BJ (cell line): Measurements from ENCODE around the gene VWF. TPM values are rescaled to one million over a fixed set of nuclear protein-coding genes. Genes with fewer than 3 reads are reported as not detected.

Experiments
- CTCF ChIA-PET: fragments of 350-600 bp; formaldehyde crosslinking; extraction: SDS; loops from one replicate; lab custom pipeline; 2021; ENCODE audit warnings: antibody characterized with exemption, inconsistent platforms; lab: Yijun Ruan, JAX
- POLR2A ChIA-PET: fragments of 300-600 bp; sonication (Branson Sonifier 250); formaldehyde crosslinking; extraction: SDS; loops from one replicate; lab custom pipeline; 2021; ENCODE audit warnings: antibody characterized with exemption; lab: Charles Lee
- DNase-seq: peaks from one replicate; pipeline ENCODE4 v3.0.0-alpha.2; 2011; ENCODE audit warnings: low read depth
- H3K27me3 ChIP-seq: 2 replicates; pipeline ENCODE4 v1.6.0; 2011; ENCODE audit warnings: low read length; ENCODE audit not compliant: control insufficient read depth, insufficient read depth
- H3K36me3 ChIP-seq: 2 replicates; pipeline ENCODE4 v1.5.1; 2011; ENCODE audit warnings: low read length; ENCODE audit not compliant: control insufficient read depth, insufficient read depth
- H3K4me3 ChIP-seq: 2 replicates; pipeline ENCODE4 v1.5.1; 2011; ENCODE audit warnings: low read depth, mild to moderate bottlenecking, control low read depth, low read length
- polyA plus RNA-seq: library from polyadenylated mRNA; depleted of rRNA; stranded (reverse); fragments of >200 nt; gene quantifications from 2 replicates; pipeline ENCODE4 v1.2.3, GENCODE V29; 2011
- TF ChIP-seq, protein P1 (sequence below): IDR thresholded peaks from 2 replicates; pipeline ENCODE4 v1.5.1; 2011; ENCODE audit warnings: low read depth, mild to moderate bottlenecking, control low read depth, inconsistent platforms, low read length, moderate library complexity; ENCODE audit not compliant: insufficient read depth

The VWF gene
- polyA plus RNA-seq, 1 experiment = 0.06 TPM

DNA sequence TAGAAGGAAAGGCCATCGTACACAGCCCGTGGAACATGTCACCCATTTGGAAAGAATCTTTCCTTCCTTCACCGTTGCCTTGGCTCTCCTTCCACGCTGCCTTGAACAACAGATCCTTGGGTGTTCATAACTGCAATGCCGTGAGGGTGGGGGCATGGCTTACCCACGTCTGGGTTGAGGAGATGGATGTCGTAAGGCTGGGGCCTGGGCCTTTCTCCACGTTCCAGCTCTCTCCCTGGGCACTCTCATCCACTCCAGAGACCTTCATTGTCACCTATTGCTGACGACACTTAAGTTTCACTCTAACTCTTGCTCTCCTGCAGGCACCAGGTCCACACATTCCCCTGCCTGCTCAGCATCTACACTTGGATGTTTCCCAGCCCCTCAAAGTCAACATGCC is 198.8 kb downstream of the VWF start:
- ChIA-PET CTCF (no interaction called here), POLR2A (no interaction called here)
- no peak for DNase-seq
- TF ChIP-seq, protein P1, sequence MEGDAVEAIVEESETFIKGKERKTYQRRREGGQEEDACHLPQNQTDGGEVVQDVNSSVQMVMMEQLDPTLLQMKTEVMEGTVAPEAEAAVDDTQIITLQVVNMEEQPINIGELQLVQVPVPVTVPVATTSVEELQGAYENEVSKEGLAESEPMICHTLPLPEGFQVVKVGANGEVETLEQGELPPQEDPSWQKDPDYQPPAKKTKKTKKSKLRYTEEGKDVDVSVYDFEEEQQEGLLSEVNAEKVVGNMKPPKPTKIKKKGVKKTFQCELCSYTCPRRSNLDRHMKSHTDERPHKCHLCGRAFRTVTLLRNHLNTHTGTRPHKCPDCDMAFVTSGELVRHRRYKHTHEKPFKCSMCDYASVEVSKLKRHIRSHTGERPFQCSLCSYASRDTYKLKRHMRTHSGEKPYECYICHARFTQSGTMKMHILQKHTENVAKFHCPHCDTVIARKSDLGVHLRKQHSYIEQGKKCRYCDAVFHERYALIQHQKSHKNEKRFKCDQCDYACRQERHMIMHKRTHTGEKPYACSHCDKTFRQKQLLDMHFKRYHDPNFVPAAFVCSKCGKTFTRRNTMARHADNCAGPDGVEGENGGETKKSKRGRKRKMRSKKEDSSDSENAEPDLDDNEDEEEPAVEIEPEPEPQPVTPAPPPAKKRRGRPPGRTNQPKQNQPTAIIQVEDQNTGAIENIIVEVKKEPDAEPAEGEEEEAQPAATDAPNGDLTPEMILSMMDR = no peak
- Histone ChIP-seq H3K27me3 (no peaks in the 10 kb centered on the region; the same call in 1 of the 2 replicates), H3K4me3 (no peak overlapping the region), H3K36me3 (no peaks in the 10 kb centered on the region)

GRCh38 chr12:5924342-5924741 is 200.1 kb downstream of the VWF start:
- Histone ChIP-seq H3K27me3 (no peaks in the 10 kb centered on the region; the same call in 1 of the 2 replicates), H3K36me3 (no peaks in the 10 kb centered on the region), H3K4me3 (no peak overlapping the region)
- POLR2A ChIA-PET = no interaction called here
- TF ChIP-seq, protein P1 = no peak
- CTCF ChIA-PET = no interaction called here
- DNase-seq = no peak

DNA sequence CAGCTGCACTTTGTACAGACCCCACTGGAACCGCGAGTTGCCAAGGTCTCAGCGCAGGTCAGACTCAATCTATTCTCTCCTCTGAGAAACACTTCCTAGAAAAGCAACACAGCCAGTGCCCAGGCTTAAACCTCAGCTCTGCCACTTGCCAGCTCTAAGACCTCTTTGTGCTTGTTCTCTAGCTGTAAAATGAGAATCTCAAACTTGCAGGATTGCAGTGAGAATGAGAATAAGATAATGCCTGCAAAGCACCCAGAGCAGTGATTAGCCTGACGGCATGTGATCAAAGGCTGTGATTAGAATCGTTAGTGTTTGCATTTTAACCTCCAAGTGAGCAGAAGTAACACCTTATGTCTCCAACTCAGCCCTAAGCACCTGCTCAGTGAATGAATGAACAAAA is 200.7 kb downstream of the VWF start:
- Histone ChIP-seq H3K27me3 (no peaks in the 10 kb centered on the region; the same call in 1 of the 2 replicates), H3K36me3 (no peaks in the 10 kb centered on the region), H3K4me3 (no peak overlapping the region)
- POLR2A ChIA-PET = no interaction called here
- TF ChIP-seq, protein P1 = no peak
- no peak for DNase-seq
- CTCF ChIA-PET = no interaction called here

GRCh38 chr12:5923043-5923605 is 201.3 kb downstream of the VWF start:
- CTCF ChIA-PET = no interaction called here
- no peak for DNase-seq
- TF ChIP-seq, protein P1 = no peak
- Histone ChIP-seq H3K27me3 (no peaks in the 10 kb centered on the region; the same call in 1 of the 2 replicates), H3K4me3 (no peak overlapping the region), H3K36me3 (no peaks in the 10 kb centered on the region)
- POLR2A ChIA-PET = no interaction called here

- DNase-seq = no peak
- H3K4me3 ChIP-seq = no peak overlapping the region
- ChIA-PET POLR2A (no interaction called here), CTCF (no interaction called here)
- H3K36me3 ChIP-seq = no peaks in the 10 kb centered on the region
- TF ChIP-seq, protein P1 = no peak
- H3K27me3 ChIP-seq = no peaks in the 10 kb centered on the region; the same call in 1 of the 2 replicates
Measured at GRCh38 chr12:5921966-5922899, 202.2 kb downstream of the VWF start.
